Mucosa of descending colon (tissue), 3 donors: Measurements from ENCODE around the gene GANC. TPM values are rescaled to one million over a fixed set of nuclear protein-coding genes. Genes with fewer than 3 reads are reported as not detected.

ENCODE experiments used
- ATAC-seq: fragments of 200-7000 bp; cut with Tn5 transposase; one replicate; pipeline ENCODE4 v1.9.1; 2020; ENCODE audit warnings: mild to moderate bottlenecking, moderate library complexity
- DNase-seq, 3 donors: peaks; one replicate each; pipeline ENCODE4 v3.0.0-alpha.2; 2020
- H3K36me3 ChIP-seq: fragments of 200-600 bp; one replicate; pipeline ENCODE4 v1.8.0; 2021; ENCODE audit warnings: low read depth, mild to moderate bottlenecking
- H3K4me1 ChIP-seq: fragments of 200-600 bp; one replicate; pipeline ENCODE4 v1.8.0; 2021; ENCODE audit warnings: low read depth, mild to moderate bottlenecking
- H3K4me3 ChIP-seq: fragments of 200-600 bp; one replicate; pipeline ENCODE4 v1.8.0; 2021; ENCODE audit warnings: mild to moderate bottlenecking
- H3K9me3 ChIP-seq: fragments of 200-600 bp; one replicate; pipeline ENCODE4 v1.8.0; 2021; ENCODE audit warnings: mild to moderate bottlenecking
- intact Hi-C, 2 donors: fragments of 100-400 bp; cut with DNase I in 1 of 2; cut with micrococcal nuclease in 1 of 2; formaldehyde crosslinking; loops; one replicate each; pipeline versions ENCODE4 v1.11.0 to v1.11.1; 2022; cut with DNase I, micrococcal nuclease
- total RNA-seq, 3 donors: library from RNA; stranded (reverse); fragmentation: NEBNext Ultra II Directional in 2 of 3; extraction: Animal tissue kit (Norgen Biotek cat#: 25700) in 2 of 3; gene quantifications; one replicate each; pipeline versions ENCODE4 v1.2.1 to v1.2.4, GENCODE V29; 2021 to 2023
- TF ChIP-seq, protein P1 (sequence below): fragments of 200-600 bp; IDR thresholded peaks from one replicate; pipeline ENCODE4 v1.8.0; 2022; ENCODE audit warnings: antibody characterized with exemption, mild to moderate bottlenecking
- donor health status: DM: no; HTN: no; CAD: no; lungs with moderate emphysema.
- donor health status: DM: no; HTN: no; CAD: no.
- donor health status: DM: no; HTN: yes; CAD: no.

Gene GANC
- total RNA-seq, 3 donors from 2014 or later: 41.9 to 51.6 (median 51.3) TPM

DNA sequence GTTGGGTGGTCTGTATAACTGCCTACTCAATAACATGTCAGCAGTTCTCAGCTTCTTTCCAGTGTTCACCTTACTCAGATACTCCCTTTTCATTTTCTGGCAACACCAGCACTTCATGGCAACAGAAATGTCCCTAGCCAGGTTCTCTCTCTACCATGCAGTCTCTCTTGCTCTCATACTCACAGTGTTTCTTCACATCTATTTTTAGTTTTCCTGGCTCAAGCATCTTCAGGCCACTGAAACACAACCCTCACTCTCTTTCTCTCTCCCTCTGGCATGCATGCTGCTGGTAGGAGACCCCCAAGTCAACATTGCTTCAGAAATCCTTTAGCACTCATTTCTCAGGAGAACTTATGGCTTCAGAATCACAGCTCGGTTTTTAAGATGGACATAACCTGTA is 86.2 kb downstream of the GANC start, which contains the start of gene CAPN3:
Gene CAPN3, plus strand, starts transcription at position 253 of the 400 bp plus-strand sequence. CDS start 305 bp downstream, outside the sequence.
- H3K4me3 ChIP-seq: no peak within 1 kb of the TSS
- TF ChIP-seq, protein P1, sequence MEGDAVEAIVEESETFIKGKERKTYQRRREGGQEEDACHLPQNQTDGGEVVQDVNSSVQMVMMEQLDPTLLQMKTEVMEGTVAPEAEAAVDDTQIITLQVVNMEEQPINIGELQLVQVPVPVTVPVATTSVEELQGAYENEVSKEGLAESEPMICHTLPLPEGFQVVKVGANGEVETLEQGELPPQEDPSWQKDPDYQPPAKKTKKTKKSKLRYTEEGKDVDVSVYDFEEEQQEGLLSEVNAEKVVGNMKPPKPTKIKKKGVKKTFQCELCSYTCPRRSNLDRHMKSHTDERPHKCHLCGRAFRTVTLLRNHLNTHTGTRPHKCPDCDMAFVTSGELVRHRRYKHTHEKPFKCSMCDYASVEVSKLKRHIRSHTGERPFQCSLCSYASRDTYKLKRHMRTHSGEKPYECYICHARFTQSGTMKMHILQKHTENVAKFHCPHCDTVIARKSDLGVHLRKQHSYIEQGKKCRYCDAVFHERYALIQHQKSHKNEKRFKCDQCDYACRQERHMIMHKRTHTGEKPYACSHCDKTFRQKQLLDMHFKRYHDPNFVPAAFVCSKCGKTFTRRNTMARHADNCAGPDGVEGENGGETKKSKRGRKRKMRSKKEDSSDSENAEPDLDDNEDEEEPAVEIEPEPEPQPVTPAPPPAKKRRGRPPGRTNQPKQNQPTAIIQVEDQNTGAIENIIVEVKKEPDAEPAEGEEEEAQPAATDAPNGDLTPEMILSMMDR: no peak
- ATAC-seq (no peak), DNase-seq (no peak)
- H3K4me1 ChIP-seq: no peaks in the 10 kb centered on the region
- H3K9me3 ChIP-seq: no peaks in the 10 kb centered on the region
- no peaks in the 10 kb centered on the region for H3K36me3 ChIP-seq
- intact Hi-C loops: no loop called here

- intact Hi-C loops: no loop called here
- Histone ChIP-seq H3K9me3 (no peaks in the 10 kb centered on the region), H3K36me3 (no peaks in the 10 kb centered on the region), H3K4me1 (no peaks in the 10 kb centered on the region), H3K4me3 (no peak overlapping the region)
- DNase-seq (no peak), ATAC-seq (no peak)
- TF ChIP-seq, protein P1: no peak
Measured at GRCh38 chr15:42359985-42360384, 87.0 kb downstream of the GANC start.

DNA sequence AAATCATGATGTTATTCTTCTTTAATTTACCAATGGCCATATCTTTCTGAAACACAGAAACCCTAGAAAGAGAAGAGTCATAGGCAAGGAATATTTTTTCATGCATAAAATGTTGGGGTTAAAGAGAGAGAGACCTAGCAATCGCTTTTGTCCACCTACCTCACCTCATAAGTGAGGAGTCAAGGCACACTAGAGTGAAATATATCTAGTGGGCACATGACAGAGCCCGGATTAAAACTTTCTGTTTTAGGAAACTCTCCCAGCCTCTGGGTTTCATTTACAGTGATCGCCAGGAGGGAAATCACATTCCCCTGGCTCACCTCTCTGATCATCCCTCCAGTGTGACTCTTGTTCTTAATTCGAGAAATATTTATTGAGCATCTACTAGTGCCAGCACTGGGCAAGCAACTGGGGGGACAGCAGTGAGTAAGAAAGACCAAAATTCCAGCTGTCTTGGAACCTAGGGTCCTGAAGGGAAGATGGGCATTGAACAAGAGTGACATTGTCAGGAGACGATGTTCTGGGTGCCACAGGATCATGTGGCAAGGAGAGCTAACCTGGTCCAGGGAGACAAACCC is 87.6 kb downstream of the GANC start:
- no peak for ATAC-seq
- Histone ChIP-seq H3K36me3 (no peaks in the 10 kb centered on the region), H3K9me3 (no peaks in the 10 kb centered on the region), H3K4me3 (no peak overlapping the region), H3K4me1 (no peaks in the 10 kb centered on the region)
- intact Hi-C loops: no loop called here
- no peak for DNase-seq
- TF ChIP-seq, protein P1: no peak

DNA sequence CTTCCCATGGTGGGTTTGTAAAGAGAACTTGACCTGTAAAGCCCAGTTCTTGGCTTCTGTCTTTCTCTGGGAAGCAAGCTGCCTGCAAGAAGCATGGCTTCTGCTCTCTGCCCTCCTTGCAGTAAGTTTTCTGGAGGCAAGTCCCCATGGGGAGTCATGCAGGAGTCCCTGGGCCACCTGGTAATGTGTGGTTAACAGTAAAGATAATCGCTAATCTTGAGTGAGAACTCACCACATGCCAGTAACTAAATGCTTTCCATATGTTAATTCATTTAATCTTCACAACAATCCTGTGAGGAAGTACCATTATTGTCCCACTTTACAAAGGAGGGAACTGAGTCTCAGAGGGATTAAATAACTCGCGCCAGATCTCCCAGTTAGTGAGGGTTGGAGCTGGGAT is 90.5 kb downstream of the GANC start:
- H3K36me3 ChIP-seq: no peaks in the 10 kb centered on the region
- H3K4me1 ChIP-seq: no peaks in the 10 kb centered on the region
- H3K4me3 ChIP-seq: no peak overlapping the region
- H3K9me3 ChIP-seq: no peaks in the 10 kb centered on the region
- DNase-seq: no peak
- intact Hi-C loops: no loop called here
- TF ChIP-seq, protein P1: no peak
- no peak for ATAC-seq

GRCh38 chr15:42363942-42364341 is 90.9 kb downstream of the GANC start:
- Histone ChIP-seq H3K36me3 (no peaks in the 10 kb centered on the region), H3K4me3 (no peak overlapping the region), H3K9me3 (no peaks in the 10 kb centered on the region), H3K4me1 (no peaks in the 10 kb centered on the region)
- DNase-seq (no peak), ATAC-seq (no peak)
- TF ChIP-seq, protein P1: no peak
- intact Hi-C loops: no loop called here

DNA sequence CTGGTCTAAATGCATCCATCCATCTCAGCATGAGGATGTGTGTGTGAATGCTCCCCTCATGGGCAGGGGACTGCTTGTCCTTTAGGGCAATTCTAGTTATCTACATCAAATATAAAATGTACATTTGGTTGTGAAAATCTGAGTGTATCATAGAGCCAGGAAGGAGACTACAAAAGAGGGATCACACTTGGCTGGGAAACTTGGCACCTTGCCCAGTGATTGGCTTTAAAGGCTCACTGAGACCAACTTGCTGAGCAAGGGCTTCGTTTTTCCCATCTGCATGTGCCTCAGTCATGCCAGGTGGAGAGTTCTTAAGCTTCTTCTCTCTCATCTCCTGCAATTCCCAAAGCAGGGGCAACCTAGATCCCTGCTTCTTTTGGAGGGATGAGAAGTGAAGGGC is 91.5 kb downstream of the GANC start:
- ATAC-seq: no peak

More for the DNA sequence above, 91.5 kb downstream of the GANC start:
- Histone ChIP-seq H3K9me3 (no peaks in the 10 kb centered on the region), H3K4me1 (no peaks in the 10 kb centered on the region), H3K4me3 (no peak overlapping the region), H3K36me3 (no peaks in the 10 kb centered on the region)
- intact Hi-C loops: no loop called here
- TF ChIP-seq, protein P1: no peak
- peak in 1 of 3 donors; percentile 48 for DNase-seq
